Activated CD4-positive, alpha-beta T cell treated with anti-CD3 and anti-CD28 coated beads, Interleukin-2, amount 50 U/mL, for 48 hours (primary cell): ENCODE measurements around the gene RAB21.

ENCODE experiments used
- DNase-seq, 2 experiments: peaks; one replicate each; pipeline ENCODE4 v3.0.0-alpha.2; 2020

The RAB21 gene, protein sequence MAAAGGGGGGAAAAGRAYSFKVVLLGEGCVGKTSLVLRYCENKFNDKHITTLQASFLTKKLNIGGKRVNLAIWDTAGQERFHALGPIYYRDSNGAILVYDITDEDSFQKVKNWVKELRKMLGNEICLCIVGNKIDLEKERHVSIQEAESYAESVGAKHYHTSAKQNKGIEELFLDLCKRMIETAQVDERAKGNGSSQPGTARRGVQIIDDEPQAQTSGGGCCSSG

DNA sequence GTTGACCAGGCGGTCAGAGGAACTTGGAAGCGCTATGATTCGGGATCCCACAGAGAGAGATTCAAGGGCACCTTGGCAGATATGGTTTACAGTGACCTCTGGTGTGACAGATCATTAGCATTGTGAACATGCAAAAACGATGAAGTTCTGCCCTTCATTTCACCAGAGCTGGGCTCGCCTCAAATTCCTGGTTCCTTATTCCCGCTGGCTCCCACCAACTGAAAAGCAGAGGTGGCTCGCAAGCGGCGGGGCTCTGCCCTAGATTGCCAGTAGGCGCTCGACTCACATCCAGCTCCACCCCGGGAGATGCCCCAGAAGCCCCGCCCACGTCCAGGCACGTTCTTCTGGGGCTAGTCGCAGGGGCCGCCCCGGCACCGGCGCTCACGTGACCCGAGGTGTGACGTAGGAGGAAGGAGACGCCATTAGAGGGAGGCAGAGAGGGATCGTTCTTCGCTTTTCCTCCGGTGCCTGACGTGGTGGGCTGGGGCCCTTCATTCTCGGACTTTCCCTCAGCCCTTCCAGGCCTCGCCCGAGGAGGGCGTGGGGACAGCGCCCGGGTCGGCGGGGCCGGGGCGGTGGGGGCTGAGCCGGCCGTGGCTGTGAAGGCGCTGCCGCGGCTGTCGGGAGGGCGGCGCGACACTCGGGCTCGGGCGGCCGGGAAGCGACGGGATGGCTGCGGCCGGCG is at the start of gene RAB21:
Gene RAB21, plus strand, starts transcription at position 403 of the 685 bp plus-strand sequence. Its CDS starts 267 bp downstream, at position 670.
- DNase-seq = peak; percentile 99

DNA sequence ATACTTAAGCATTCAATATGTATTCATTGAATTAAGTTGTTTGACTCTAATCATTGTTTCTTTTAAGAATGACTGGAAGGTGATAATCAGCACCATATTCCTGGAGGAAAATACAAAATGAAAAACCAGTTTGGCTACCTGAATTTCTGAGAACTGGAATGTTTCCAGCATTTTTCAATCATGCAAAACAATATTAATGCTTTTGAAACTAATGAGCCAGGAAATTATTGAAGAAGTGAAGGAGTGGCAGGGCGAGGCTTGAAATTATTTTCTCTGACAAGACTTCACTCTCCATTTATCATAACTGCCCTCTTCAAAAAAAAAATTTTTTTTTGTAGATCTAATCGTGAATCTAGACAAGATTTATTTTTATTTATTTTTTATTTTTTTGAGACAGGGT is 49.7 kb upstream of the RAB21 start:
- DNase-seq = no peak

DNA sequence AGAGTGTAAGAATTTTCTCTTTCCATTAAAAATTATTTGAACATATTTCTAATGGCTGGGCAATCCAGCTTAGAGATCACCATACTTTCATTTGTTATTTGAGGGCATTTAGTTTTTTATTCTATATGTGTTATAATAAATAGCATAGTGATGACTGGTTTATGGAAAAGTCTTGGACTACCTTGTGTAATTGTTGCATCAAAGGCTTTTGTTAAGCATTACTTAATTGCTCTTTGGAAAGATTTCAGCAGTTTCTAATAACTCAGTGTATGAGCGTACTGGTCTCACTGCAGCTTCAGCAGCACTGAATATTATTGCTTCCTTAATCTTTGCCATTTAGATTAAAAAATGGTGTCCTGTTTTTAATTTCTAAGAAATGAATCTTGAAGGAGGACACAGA is 46.0 kb upstream of the RAB21 start:
- no peak for DNase-seq

DNA sequence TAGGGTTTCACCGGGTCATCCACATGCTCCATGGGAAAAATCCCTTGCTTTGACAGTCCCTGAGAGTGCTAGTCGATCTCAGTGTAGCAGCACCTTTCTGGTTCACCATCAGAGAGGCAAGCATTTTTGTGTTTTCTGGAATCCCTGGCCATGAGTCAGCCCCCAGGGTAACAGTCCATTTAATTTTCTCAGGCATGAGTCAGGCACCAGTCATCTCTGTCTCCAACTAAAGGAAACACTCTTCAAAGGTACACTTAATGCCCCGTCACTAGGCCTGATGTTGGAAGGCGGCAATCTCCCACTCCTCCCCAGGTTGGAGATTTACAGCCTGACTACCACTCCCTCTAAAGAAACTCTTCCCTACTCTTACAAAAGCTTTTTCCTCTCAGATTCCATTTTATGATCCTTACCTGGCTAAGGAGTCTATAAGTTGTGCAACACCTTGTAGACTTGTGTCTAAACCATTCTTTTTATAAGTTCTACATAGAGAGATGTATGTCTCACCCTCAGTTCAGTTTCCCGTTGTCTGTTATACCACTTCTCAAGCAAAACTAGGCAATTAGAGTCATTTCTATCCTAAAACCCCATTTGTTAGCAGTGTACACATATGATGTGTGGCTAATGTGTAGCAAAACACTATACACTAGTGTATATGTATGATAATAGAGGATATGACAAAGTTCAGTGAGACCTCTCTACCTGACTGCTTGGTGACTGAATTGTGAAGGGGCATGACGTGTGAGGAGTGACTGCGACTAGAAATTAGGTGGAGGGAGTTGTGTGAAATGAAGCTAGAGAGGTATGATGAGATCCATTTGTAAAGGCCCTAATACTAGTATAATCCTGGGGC is 44.2 kb upstream of the RAB21 start:
- no peak for DNase-seq

DNA sequence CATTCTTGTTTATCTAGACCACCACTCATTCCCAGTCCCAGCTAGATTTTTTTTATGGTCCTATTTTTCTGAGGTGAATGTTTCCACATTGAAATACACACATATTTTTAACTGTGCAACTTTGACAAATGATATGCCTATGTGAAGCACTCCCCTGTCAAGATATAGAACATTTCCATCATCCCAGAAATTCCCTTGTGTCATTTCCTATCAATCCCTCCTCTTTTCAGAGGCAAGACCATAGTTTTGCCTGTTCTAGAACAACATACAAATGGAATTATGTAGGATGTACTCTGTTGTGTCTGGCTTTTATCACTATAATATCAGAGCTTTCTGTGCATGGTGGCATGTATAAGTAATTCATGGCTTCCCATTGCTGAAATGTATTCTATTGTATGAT is 36.1 kb upstream of the RAB21 start:
- DNase-seq = no peak

DNA sequence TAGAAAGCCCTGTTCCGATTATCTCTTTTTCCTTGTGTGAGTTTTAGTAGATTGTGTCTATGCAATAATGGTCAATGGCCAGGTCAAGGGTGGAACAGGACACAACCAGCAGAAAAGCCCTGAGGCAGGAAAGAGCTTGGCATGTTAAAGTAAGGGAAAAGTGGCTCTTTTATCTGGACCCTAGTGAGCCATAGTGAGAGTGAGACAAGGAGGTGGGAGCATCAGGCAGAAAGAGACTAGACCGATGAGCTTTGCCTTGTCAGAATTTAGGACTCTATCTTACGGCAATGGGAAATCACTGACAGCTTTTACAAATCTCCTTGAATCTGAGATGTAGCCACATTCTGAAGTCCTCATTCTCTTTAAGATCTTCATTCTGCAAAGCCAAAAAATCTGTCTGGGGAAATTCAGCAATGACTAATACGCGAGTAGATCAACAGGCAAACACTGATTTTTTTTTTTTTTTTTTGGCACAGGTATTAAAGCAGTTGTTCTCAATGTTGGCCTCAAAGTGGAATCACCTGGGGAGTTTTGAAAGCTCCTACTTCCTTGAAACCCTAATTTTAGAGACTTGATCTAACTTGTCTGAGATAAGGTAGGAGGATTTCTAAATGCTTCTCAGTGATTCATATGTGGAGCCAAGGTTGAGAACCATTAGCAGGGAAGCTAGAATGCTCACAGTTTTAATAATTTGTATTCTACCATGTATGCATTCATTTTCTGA is 34.9 kb upstream of the RAB21 start:
- no peak for DNase-seq

DNA sequence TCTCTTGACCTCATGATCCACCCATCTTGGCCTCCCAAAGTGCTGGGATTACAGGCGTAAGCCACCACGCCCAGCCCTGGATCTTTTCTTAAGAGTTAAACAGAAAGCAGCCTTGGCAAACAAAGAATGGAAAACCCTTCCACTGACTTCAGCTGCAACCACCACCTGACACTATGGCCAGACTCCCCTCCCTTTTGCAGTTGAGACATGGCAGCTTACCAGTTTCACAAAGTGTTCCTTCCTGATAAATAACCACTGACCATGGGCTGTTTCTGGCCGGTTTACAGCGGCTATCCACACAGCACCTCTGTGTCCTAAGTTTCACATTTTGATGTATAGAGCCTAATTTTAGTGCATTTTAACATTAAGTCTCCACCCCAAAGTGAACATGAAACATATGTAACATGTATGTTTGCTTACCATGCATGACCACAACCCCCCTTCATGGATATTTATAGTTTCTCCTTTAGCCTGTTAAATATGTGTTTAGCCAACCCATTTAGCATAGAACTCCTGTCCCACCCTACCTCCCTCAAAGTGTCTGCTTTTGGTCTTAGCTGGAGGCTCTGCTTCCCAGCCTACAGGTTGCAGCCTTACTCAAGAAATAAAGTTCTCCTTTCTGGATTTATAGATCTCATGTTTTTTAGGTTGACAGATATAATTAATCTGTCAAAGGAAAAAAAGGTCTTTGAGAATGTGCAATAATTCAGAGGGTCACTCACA is 32.7 kb upstream of the RAB21 start:
- no peak for DNase-seq

DNA sequence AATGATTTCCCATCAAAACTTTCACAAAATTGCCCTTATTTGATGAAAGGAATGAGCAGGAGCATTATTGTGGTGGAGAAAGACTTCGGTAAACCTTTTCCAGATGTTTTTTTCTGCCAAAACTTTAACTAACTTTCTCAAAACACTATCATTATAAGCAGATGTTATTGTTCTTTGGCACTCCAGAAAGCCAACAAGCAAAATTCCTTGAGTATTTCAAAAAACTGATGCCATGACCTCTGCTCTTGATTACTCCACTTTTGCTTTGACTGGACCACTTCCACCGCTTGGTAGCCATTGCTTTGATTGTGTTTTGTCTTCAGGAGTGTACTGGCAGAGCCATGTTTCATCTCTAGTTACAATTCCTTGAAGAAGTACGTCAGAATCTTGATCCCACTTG is 29.7 kb upstream of the RAB21 start:
- no peak for DNase-seq

DNA sequence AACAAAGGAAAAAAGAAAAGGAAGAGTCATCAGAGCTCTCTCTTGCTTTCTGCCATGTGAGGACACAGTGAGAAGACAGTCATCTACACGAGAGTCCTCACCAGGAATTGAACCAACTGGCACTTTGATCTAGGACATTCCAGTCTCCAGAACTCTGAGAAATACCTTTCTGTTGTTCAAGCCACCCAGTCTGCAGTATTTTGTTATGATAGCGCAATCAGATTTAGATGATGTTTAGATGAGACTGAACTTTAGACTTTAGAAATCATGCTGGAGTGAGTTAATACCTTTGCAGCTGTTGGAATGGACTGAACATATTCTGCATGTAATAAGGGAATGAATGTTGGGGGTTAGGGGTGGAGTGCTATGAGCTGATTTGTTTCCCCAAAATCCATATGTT is 28.1 kb upstream of the RAB21 start:
- DNase-seq = no peak

DNA sequence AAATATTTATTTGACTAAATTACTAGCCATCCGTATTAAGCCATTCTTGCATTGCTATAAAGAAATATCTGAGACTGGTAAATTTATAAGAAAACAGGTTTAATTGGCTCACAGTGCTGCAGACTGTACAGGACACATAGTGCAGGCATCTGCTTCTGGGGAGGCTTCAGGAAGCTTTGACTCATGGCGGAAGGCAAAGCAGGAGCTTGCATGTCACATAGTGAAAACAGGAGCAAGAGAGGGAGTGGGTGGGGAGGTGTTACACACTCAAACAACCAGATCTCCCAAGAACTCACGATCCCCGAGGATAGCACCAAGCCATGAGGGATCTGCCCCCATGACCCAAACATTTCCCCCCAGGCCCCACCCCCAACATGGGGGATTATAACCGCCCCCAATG is 26.7 kb upstream of the RAB21 start:
- no peak for DNase-seq

DNA sequence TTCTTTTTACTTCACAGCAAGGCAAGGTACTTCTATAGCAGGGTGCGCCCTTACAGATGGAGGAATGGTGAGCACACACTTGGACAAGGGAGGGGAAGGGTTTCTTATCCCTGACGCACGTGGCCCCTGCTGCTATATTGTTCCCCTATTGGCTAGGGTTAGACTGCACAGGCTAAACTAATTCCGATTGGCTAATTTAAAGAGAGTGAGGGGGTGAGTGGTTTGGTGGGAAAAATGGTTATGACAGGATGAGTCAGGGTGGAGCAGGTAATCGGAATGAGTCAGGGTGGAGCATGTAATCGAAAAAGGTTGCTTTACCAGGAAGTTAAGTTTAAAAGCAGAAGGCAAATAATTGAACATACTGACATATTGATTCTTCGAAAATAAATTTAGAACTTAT is 23.7 kb upstream of the RAB21 start:
- DNase-seq = no peak

DNA sequence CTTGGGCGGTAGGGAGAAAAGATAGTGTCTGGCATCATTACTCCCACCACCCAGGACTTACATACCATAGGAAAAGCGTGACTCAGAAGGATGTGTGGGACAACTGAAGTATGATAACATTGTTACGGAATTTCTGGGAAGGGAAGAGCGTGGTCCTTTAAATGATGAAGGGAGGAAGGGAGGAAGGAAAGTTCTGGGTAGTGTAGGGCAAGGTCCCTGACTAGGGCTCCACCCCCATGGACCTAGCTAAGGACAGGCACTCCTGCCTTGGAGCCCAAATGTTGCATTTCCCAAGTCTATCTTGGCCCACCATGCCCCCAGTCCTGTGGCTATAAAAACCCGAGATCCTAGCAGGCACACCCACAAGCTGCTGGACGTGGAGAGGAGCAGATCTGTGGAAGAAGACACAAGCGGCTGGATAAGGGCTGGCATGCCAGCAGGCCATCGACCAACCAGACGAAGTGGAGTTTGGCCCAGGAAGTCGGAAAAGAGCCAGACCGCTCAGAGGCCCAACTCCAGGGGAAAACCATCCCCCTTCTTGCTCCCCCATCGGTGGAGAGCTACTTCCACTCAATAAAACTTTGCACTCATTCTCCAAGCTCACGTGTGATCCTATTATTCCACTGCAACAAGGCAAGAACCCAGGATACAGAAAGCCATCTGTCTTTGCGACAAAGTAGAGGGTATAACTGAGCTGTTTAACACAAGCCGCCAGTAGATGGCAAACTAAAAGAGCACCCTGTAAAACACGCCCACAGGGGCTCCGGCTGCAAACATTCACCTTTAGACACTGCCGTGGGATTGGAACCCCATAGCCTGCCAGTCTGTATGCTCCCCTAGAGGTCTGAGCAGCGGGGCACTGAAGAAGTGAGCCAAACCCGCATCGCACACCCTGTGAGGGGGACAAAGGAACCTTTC is 23.0 kb upstream of the RAB21 start:
- DNase-seq = no peak

DNA sequence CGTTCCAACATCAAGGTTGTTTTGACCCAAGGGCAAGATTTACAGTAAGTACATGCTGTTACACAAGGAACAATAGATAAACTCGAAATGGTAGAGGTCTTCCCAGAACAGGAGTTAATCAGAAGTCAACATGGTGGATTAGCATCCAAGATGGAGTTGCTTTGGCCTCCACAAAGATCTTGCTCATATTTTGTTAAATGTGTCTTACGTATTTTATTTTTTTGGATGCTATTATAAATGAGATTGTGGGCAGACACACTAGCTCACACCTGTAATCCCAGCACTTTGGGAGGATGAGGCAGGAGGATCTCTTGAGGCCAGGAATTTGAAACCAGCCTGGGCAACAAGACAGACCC is 22.3 kb upstream of the RAB21 start:
- no peak for DNase-seq

DNA sequence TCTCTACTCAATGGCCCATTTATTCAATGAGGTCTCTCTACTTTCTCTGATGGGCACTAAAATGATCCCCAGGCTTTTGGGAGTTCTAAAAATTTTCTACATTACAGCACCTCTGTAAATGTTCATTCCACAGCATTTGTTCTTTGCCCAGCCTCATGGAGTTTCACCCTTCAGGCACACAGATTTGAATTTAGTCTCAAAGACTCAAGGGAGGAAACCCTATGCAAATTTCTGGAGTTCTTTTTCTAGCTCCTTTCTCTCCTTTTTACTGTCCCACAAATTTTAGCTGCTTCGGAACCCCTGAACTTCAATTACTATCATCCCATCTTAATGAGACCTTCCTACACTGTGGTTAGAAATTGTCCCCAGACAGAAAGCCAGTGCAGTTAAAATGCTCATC is 17.5 kb upstream of the RAB21 start:
- no peak for DNase-seq

DNA sequence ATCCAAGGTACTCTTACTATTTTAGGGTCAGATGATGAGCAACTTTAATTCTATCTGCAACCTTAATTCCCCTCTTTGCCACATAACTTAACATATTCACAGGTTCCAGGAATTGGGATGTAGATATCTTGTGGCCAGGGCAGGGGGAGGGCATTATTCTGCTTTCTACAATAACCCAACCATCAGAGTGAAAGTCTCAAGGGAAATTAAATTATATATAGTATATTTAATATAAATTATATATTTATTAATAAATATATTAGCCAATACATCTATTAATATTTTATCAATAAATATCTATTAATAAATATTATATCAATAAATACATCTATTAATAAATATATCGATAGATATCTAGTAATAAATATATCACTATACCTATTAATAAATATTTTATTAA is 11.7 kb upstream of the RAB21 start:
- no peak for DNase-seq

DNA sequence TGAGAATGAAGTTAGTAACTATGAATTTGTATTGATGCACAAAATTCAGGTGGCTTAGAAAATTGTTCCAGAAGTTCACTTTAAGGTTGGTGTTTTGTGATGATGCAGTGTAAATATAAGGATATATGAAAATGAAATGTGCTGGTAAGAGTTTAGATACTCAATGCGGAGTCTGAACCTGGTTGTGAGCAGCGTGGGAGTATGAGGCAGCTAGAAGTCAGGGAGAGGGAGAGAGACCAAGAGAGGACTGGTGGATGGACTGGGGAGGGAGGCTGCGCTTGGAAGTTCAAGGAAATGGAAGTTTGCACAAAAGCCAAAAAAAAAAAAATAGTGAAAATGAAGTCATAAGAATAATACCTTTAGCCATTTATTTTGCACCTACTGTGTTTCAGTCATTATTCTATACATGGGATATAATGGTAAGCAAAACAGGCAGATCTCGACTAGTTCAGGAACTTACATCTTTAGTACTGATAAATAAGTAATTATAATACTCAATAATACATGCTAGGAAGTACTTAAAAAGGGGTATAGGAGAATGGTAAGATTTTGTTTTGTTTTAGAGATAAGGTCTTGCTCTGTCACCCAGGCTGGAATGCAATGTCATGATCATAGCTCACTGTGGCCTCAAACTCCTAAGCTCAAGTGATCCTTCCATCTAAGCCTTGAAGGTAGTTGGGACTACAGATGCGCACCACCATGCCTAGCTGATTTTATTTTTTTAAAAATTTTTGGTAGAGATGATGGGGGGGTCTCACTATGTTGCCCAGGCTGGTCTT is 10.0 kb upstream of the RAB21 start:
- no peak for DNase-seq

DNA sequence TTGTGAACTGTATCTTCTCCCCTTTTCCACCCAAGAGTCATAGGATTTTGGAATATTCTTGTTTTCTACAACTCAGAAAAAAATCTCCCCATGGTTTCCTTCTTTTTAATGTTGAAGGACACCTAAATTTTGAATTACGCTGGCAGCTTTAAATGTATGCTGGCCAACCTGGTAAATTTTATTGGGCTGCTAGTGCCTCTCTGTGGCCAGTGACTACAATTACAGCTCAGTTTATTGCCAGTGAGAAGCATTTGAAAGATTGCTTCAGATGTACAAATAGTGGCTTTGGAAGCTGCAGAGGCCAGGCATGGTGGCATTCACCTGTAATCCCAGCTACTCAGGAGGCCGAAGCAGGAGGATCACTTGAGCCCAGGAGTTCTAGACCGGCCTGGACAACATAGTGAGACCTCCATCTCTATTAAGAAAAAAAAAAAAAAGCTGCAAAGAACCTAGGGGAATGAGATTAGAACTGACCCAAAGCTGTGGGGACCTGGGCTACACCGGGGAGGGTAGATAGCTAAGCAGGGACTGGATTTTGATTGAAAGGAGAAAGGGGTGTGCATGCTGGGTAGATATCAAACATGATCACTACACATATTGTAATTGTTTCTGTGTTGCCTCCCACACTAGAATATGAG is 7.6 kb upstream of the RAB21 start:
- DNase-seq = peak; percentile 21 to 41

DNA sequence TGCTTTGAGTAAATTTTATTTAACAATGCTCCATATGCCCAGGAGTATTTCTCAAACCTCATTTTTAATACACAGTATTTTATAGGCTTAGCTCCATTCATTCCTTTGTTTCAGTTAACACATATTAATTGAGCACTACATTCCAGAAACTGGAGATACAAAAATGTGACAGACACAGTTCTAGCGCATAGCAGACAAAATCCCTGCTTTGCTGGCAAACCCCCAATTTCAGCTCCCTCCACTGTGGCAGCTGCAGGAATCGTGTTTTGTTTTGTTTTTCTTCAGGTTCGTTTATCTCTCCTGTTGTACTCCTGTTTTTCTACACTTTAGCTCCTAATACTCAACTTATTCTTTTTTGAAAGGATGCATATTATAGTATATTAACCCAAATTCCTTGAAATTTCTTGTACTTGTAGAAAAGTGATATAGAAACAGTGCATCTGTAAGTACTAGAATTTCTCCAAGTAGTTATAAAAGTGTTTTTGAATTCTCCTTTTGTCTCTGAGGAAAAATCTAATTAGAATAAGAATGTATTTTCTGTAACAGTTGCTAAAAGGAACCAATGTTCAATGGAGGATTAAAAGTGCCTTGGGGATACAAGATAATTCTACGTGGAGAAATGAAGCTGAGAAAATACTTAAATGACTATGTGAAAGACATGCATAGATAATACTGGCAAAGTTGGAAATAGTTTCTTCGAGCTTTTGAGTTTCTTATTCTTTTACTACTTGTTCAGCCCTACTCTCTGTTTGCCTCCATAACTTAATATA is 6.4 kb upstream of the RAB21 start:
- DNase-seq = no peak

DNA sequence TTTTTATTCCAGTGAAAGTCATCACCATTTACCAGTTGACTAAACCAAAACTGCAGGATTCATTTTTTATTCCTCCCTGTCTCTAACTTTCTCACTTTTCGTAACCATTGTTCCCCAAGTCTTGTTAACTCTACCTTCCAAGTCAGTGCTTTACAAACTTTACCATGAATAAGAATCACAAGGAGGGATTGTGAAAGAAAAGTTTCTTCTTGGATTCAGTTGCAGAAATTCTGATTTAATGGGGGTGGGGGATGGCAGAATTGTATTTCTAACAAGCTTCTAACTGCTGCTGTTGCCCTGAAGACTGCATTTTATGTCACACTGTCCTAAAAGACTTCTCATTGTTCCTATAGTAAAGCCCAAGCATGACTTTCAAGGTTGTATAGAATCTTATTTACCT is 5.0 kb upstream of the RAB21 start:
- DNase-seq = no peak
